AG04450 (cell line): Measurements from ENCODE around the gene NGB. TPM values are rescaled to one million over a fixed set of nuclear protein-coding genes. Genes with fewer than 3 reads are reported as not detected.

ENCODE experiments used
- CTCF ChIA-PET: fragments of 300-600, 350-600 bp; formaldehyde crosslinking; extraction: SDS; loops from one replicate; lab custom pipeline; 2022; ENCODE audit warnings: antibody characterized with exemption, inconsistent platforms; lab: Charles Lee
- POLR2A ChIA-PET: fragments of 350-600 bp; formaldehyde crosslinking; extraction: SDS; loops from one replicate; lab custom pipeline; 2021; ENCODE audit warnings: antibody characterized with exemption, inconsistent platforms; lab: Yijun Ruan, JAX
- DNase-seq: peaks from one replicate; pipeline ENCODE4 v3.0.0-alpha.2; 2011; ENCODE audit warnings: low read depth, low spot score
- H3K27ac ChIP-seq: one replicate; pipeline ENCODE4 v1.5.1; 2012; ENCODE audit warnings: low read depth, low read length, control low read depth
- H3K27me3 ChIP-seq: one replicate; pipeline ENCODE4 v1.6.0; 2012; ENCODE audit warnings: low read length; ENCODE audit not compliant: control insufficient read depth, insufficient read depth
- H3K4me3 ChIP-seq: 2 replicates; pipeline ENCODE4 v1.5.1; 2011; ENCODE audit warnings: mild to moderate bottlenecking, low read depth, low read length, control low read depth
- H3K9me3 ChIP-seq: 2 replicates; pipeline ENCODE4 v1.5.1; 2012; ENCODE audit warnings: low read length; ENCODE audit not compliant: control insufficient read depth, insufficient read depth
- CTCF ChIP-seq: IDR thresholded peaks from 2 replicates; pipeline ENCODE4 v1.5.1; 2011; ENCODE audit warnings: low read depth, low read length, control low read depth, inconsistent platforms
- polyA plus RNA-seq: library from polyadenylated mRNA; depleted of rRNA; stranded (reverse); fragments of >200 nt; gene quantifications from 2 replicates; pipeline ENCODE4 v1.2.3, GENCODE V29; 2011

The NGB gene
- polyA plus RNA-seq, 1 experiment: not detected

- no peak for DNase-seq
- peaks cover 38% of the 10 kb centered on the region for H3K27me3 ChIP-seq
- H3K4me3 ChIP-seq: no peak overlapping the region
- H3K9me3 ChIP-seq: no peaks in the 10 kb centered on the region; the same call in 1 of the 2 replicates
- POLR2A ChIA-PET: interaction anchor here (0.5 kb wide), 1 partner anchor 336 kb away, joined by 3 read pairs; no protein-coding TSS in a partner anchor
- no peak for TF ChIP-seq CTCF
- no peak overlapping the region for H3K27ac ChIP-seq
- CTCF ChIA-PET: interaction anchor here (0.6 kb wide), 1 partner anchor 451 kb away, joined by 3 read pairs; no protein-coding TSS in a partner anchor
Measured at GRCh38 chr14:77268989-77269600, 1.9 kb downstream of the NGB start.

GRCh38 chr14:77267937-77268699 lies 2.9 kb downstream of the NGB start:
- ChIA-PET POLR2A (interaction anchor here (0.6 kb wide), 1 partner anchor 10 kb away, joined by 3 read pairs; no protein-coding TSS in a partner anchor), CTCF (no interaction called here)
- H3K4me3 ChIP-seq: no peak overlapping the region
- H3K9me3 ChIP-seq: no peaks in the 10 kb centered on the region; the same call in 1 of the 2 replicates
- DNase-seq: no peak
- no peak overlapping the region for H3K27ac ChIP-seq
- peaks cover 46% of the 10 kb centered on the region for H3K27me3 ChIP-seq
- TF ChIP-seq CTCF: no peak

GRCh38 chr14:77266336-77266735 lies 4.7 kb downstream of the NGB start:
- no peak for TF ChIP-seq CTCF
- Histone ChIP-seq H3K27ac (no peak overlapping the region), H3K4me3 (no peak overlapping the region), H3K27me3 (peaks cover 47% of the 10 kb centered on the region), H3K9me3 (no peaks in the 10 kb centered on the region; the same call in 1 of the 2 replicates)
- POLR2A ChIA-PET: no interaction called here
- DNase-seq: no peak
- CTCF ChIA-PET: no interaction called here

GRCh38 chr14:77265561-77266335 lies 5.3 kb downstream of the NGB start:
- no peak for TF ChIP-seq CTCF

More at GRCh38 chr14:77265561-77266335, 5.3 kb downstream of the NGB start:
- no peak overlapping the region for H3K27ac ChIP-seq
- no peak overlapping the region for H3K4me3 ChIP-seq
- ChIA-PET CTCF (no interaction called here), POLR2A (no interaction called here)
- H3K27me3 ChIP-seq: peaks cover 47% of the 10 kb centered on the region
- DNase-seq: no peak
- H3K9me3 ChIP-seq: no peaks in the 10 kb centered on the region; the same call in 1 of the 2 replicates
